Lower leg skin (tissue), 4 donors: ENCODE measurements around the gene TCHP. TPM values are rescaled to one million over a fixed set of nuclear protein-coding genes. Genes with fewer than 3 reads are reported as not detected.
"Not testable (repeated sequence)": the region's sequence is repeated elsewhere in the genome, so short reads cannot be mapped to it uniquely, and the experiment has no call there.

Experiments
- DNase-seq, 2 donors: peaks; one replicate each; pipeline ENCODE4 v3.0.0-alpha.2; 2019; ENCODE audit warnings: low spot score in 2 of 2
- H3K4me3 ChIP-seq: fragments of 200-600 bp; sonication (generic); 2 replicates; pipeline ENCODE4 v1.5.1; 2017; ENCODE audit warnings: mild to moderate bottlenecking, low read depth; ENCODE audit not compliant: poor library complexity, severe bottlenecking
- CTCF ChIP-seq, 3 donors: fragments of 450-650 bp; IDR thresholded peaks; one replicate each; pipeline ENCODE4 v1.5.1; 2016; ENCODE audit warnings: antibody characterized with exemption in 3 of 3, mild to moderate bottlenecking in 3 of 3, moderate library complexity in 2 of 3
- POLR2A ChIP-seq, 2 donors: fragments of 450-650 bp; IDR thresholded peaks; one replicate each; pipeline ENCODE4 v1.6.1; 2016 to 2017; ENCODE audit warnings: antibody characterized with exemption in 2 of 2, mild to moderate bottlenecking in 1 of 2, moderate library complexity in 1 of 2
- WGBS, 2 donors: methylation state at CpG; one replicate each; pipeline ENCODE4 v1.1.5; 2018; 5-methylcytosine and 5-hydroxymethylcytosine counted together
- intact Hi-C: fragments of 100-400 bp; cut with DNase I; formaldehyde crosslinking; loops from one replicate; pipeline ENCODE4 v1.15.0; 2023; ENCODE audit warnings: low total_unique reads
- total RNA-seq, 4 donors: library from RNA; depleted of rRNA; stranded (reverse); fragments of >200 nt; gene quantifications; one replicate each; pipeline ENCODE4 v1.1.0, GENCODE V29; 2016

TCHP gene
- total RNA-seq, 4 donors from 2014 or later: 28.3 to 61.5 (median 36.3) TPM

DNA sequence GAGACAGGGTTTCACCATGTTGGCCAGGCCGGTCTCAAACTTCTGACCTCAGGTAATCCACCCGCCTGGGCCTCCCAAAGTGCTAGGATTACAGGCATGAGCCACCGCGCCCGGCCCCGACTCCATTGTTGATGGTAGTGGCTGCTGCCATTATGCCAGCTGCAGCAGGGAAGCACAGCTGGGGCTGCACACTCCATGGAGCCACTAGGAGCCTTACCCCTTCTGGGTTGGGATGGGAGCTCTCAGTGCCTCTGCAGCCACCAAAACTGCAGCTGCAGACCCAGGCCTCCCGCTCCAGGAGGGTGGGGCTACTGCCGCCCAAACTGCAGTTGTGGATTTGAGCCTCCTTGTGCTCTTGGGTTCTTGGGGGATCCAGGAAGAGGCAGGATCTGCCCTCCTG lies 25.9 kb downstream of the TCHP start:
- WGBS, 2 donors: 87 to 92% methylated on average over 7 to 8 of the region's 8 CpGs
- intact Hi-C loops: no loop called here
- TF ChIP-seq POLR2A (IDR thresholded peaks at IDR 0.05) (no peak), CTCF (IDR thresholded peaks at IDR 0.05) (no peak)
- DNase-seq: no peak
- no peak overlapping the region for H3K4me3 ChIP-seq

GRCh38 chr12:109926488-109927210 lies 26.6 kb downstream of the TCHP start:
- no peak for DNase-seq
- no peak for TF ChIP-seq CTCF (IDR thresholded peaks at IDR 0.05)
- TF ChIP-seq POLR2A (IDR thresholded peaks at IDR 0.05): no peak
- intact Hi-C loops: no loop called here
- 80 to 89% methylated on average over 8 to 10 of the region's 11 CpGs for WGBS, 2 donors
- H3K4me3 ChIP-seq: no peak overlapping the region

GRCh38 chr12:109927622-109928021 lies 27.5 kb downstream of the TCHP start:
- intact Hi-C loops: no loop called here
- TF ChIP-seq CTCF (IDR thresholded peaks at IDR 0.05) (no peak), POLR2A (IDR thresholded peaks at IDR 0.05) (no peak)
- H3K4me3 ChIP-seq: no peak overlapping the region
- 65 to 69% methylated on average over 8 of the region's 8 CpGs for WGBS, 2 donors
- no peak for DNase-seq

DNA sequence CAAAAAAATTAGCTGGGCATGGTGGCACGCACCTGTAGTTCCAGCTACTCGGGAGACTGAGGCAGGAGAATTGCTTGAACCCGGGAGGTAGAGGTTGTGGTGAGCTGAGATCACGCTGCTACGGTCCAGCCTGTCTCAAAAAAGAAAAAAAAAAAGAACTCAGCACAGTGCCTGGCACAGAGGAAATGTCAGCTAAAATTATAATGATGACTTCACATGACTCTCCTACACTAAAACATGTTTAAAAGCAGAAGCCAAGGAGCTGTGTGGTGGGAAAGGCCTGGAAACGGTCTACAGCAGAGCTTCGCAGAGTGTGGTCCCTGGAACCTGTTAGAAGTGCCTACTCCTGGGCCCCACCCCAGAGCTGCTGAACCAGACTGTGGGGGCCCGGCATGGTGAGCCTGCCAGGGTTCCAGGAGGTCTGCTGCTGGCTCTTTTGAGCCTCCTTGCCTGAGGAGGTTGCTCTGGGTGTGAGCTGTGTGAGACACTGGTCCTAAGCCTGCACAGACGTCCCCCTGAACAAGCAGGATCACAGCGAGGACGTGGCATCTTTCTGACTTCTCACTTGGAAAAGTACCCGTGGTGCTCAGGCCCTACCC lies 28.1 kb downstream of the TCHP start:
- no peak for DNase-seq
- 79 to 89% methylated on average over 12 of the region's 12 CpGs for WGBS, 2 donors
- TF ChIP-seq CTCF (IDR thresholded peaks at IDR 0.05) (no peak), POLR2A (IDR thresholded peaks at IDR 0.05) (no peak)
- intact Hi-C loops: no loop called here
- H3K4me3 ChIP-seq: no peak overlapping the region

DNA sequence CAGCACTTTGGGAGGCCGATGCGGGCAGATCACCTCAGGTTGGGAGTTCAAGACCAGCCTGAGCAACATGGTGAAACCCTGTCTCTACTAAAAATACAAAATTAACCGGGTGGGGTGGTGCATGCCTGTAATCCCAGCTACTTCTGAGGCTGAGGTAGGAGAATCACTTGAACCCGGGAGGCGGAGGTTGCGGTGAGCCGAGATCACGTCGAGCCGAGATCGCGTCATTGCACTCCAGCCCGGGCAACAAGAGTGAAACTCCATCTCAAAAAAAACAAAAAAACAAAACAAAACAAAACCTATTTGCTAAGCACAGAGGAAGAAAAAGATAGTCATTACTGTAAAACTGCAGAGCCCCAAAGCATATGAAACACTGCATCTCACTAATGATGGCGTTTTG lies 29.3 kb downstream of the TCHP start:
- DNase-seq, intact Hi-C loops, H3K4me3 ChIP-seq: not testable (repeated sequence)
- 90 to 94% methylated on average over 14 of the region's 14 CpGs for WGBS, 2 donors

DNA sequence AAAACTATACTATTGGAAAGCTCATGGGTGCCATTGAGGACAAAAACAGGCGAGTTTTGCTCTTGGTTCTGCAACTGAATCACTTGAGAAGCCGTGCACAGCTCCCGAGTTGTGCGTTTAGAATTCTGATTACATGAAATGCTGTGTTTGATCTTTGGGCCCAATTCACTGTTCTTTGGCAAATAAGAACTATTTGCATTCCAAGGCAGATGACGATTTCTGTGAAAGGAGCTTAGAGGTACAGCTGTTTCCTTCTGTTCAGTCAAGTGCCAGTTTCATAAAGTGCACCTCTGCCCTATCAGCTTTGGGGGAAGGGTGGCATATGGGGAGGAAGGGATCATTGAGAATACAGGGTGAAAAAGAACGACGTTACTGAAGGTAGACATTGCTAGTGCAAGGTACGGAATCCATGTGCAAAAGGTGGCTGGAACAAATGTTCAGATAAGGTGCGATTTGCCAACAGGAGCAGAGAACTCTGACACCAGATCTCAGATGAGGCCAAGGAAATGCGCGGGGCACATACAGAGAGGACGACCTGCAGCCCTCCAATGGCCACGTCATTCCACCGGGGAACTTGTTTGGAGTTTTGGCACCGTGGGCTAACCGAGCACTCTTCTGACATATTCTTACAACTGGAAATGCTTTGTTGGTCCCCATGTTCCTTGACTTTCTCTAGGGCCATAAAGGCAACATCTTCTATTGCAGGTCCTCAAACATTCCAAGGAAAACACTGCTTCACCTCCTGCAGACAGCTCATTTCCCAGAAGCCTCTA lies 30.1 kb downstream of the TCHP start:
- DNase-seq: no peak
- TF ChIP-seq POLR2A (IDR thresholded peaks at IDR 0.05): no peak
- TF ChIP-seq CTCF (IDR thresholded peaks at IDR 0.05): no peak
- 83 to 84% methylated on average over 16 of the region's 16 CpGs for WGBS, 2 donors

More for the DNA sequence above, 30.1 kb downstream of the TCHP start:
- H3K4me3 ChIP-seq: no peak overlapping the region
- intact Hi-C loops: no loop called here
